ENCODE results near the gene HES3. TPM values are rescaled to one million over a fixed set of nuclear protein-coding genes. Genes with fewer than 3 reads are reported as not detected.

The HES3 gene
- polyA plus RNA-seq, 1 of the 3 experiments (the other 2 are of a cell fraction) = not detected

GRCh38 chr1:6287029-6287428 lies 43.0 kb downstream of the HES3 start:
- H2AFZ ChIP-seq (ENCODE audit: low read depth) = no peak overlapping the region
- POLR2A ChIA-PET = no interaction called here
- H3K4me2 ChIP-seq = no peak overlapping the region
- CTCF ChIA-PET = interaction anchor here (0.6 to 1.3 kb wide), 5 partner anchors 12 to 1449 kb away, joined by 3 read pairs; no protein-coding TSS in a partner anchor
- no peaks in the 10 kb centered on the region for H3K9me2 ChIP-seq
- H3K4me3 ChIP-seq (ENCODE audit: low read depth in 2 of 2, low read length in 1 of 2) = no peak overlapping the region
- H3K9me3 ChIP-seq = no peaks in the 10 kb centered on the region
- TF ChIP-seq MEF2A (IDR thresholded peaks at IDR 0.05; ENCODE audit: borderline replicate concordance, low read depth) (no peak), CTCF (IDR thresholded peaks at IDR 0.05) (no peak), JUND (IDR thresholded peaks at IDR 0.05) (no peak), FOXJ3 (CRISPR knock-in tag; IDR thresholded peaks at IDR 0.05) (no peak), GATA2 (CRISPR knock-in tag; IDR thresholded peaks at IDR 0.05) (no peak), ELF1 (IDR thresholded peaks at IDR 0.05) (no peak), USF2 (IDR thresholded peaks at IDR 0.05; ENCODE audit: borderline replicate concordance, low read depth, low read length) (no peak), EP300 (IDR thresholded peaks at IDR 0.05; ENCODE audit: borderline replicate concordance in 1 of 2, low read depth in 1 of 2, low read length in 1 of 2) (no peak)
- no peaks in the 10 kb centered on the region for H4K20me1 ChIP-seq (ENCODE audit: insufficient read depth)
- no peak overlapping the region for H3K9ac ChIP-seq
- no peak for DNase-seq
- H3K27me3 ChIP-seq (ENCODE audit: insufficient read depth) = no peaks in the 10 kb centered on the region
- WGBS (ENCODE audit: low lambda C conversion rate) = 100% methylated on average over 4 of the region's 13 CpGs
- H3K79me2 ChIP-seq (ENCODE audit: insufficient read depth) = no peaks in the 10 kb centered on the region
- peaks cover 0 to 14% of the 10 kb centered on the region in 2 experiments for H3K36me3 ChIP-seq (replicated peaks in 1 of 2; ENCODE audit: control insufficient read depth in 1 of 2, insufficient read depth in 2 of 2, low read length in 1 of 2)
- no peaks in the 10 kb centered on the region for H3F3A ChIP-seq (replicated peaks; ENCODE audit: insufficient read depth)
- H3K27ac ChIP-seq (ENCODE audit: low read depth in 2 of 2, low read length in 1 of 2) = no peak overlapping the region
- H3K4me1 ChIP-seq (ENCODE audit: control insufficient read depth in 1 of 2, insufficient read depth in 2 of 2, low read depth in 1 of 2, low read length in 1 of 2) = no peaks in the 10 kb centered on the region

- TF ChIP-seq EZH2phosphoT487 (IDR thresholded peaks at IDR 0.05; ENCODE audit: borderline replicate concordance, low read depth) = no peak
- no peak for TF ChIP-seq NFIC (IDR thresholded peaks at IDR 0.05; ENCODE audit: borderline replicate concordance)
- no peak for TF ChIP-seq FOSL2 (IDR thresholded peaks at IDR 0.05; ENCODE audit: borderline replicate concordance, low read depth)
- TF ChIP-seq SIN3A (IDR thresholded peaks at IDR 0.05; ENCODE audit: borderline replicate concordance, low read depth, low read length) = no peak
- TF ChIP-seq FOXM1 (IDR thresholded peaks at IDR 0.05; ENCODE audit: low read depth) = no peak
- no peak for TF ChIP-seq CHD2 (IDR thresholded peaks at IDR 0.05; ENCODE audit: low read length, partially characterized antibody)
- TF ChIP-seq SMC3 (IDR thresholded peaks at IDR 0.05; ENCODE audit: low read depth, low read length) = no peak
- no peak for TF ChIP-seq IRF3 (IDR thresholded peaks at IDR 0.05; ENCODE audit: low read depth, low read length)
- no peak for TF ChIP-seq RAD21 (IDR thresholded peaks at IDR 0.05; ENCODE audit: low read length)
- no peak for TF ChIP-seq TAF1 (IDR thresholded peaks at IDR 0.05; ENCODE audit: borderline replicate concordance, low read depth, low read length)
- TF ChIP-seq ZBTB33 (IDR thresholded peaks at IDR 0.05; ENCODE audit: borderline replicate concordance, low read depth) = no peak
- TF ChIP-seq RXRA (IDR thresholded peaks at IDR 0.05; ENCODE audit: borderline replicate concordance, low read depth) = no peak
- TF ChIP-seq GATA2 (CRISPR knock-in tag; IDR thresholded peaks at IDR 0.05) = no peak
- no peak for TF ChIP-seq NRF1 (IDR thresholded peaks at IDR 0.05; ENCODE audit: low read depth, low read length)
- no peak for TF ChIP-seq USF1 (IDR thresholded peaks at IDR 0.05; ENCODE audit: borderline replicate concordance, low read depth)
- CTCF ChIA-PET = interaction anchor here (0.6 to 1.3 kb wide), 5 partner anchors 12 to 1449 kb away, joined by 3 read pairs; no protein-coding TSS in a partner anchor
- POLR2A ChIA-PET = no interaction called here
- 95% methylated on average over 9 of the region's 10 CpGs for WGBS (ENCODE audit: low lambda C conversion rate)
- Histone ChIP-seq H3K9me2 (no peaks in the 10 kb centered on the region), H3K9ac (no peak overlapping the region), H3K4me3 (ENCODE audit: low read depth in 2 of 2, low read length in 1 of 2) (no peak overlapping the region), H3K4me2 (no peak overlapping the region), H3K27me3 (ENCODE audit: insufficient read depth) (no peaks in the 10 kb centered on the region), H3F3A (replicated peaks; ENCODE audit: insufficient read depth) (no peaks in the 10 kb centered on the region), H3K36me3 (replicated peaks in 1 of 2; ENCODE audit: control insufficient read depth in 1 of 2, insufficient read depth in 2 of 2, low read length in 1 of 2) (peaks cover 0 to 14% of the 10 kb centered on the region in 2 experiments), H3K79me2 (ENCODE audit: insufficient read depth) (no peaks in the 10 kb centered on the region), H4K20me1 (ENCODE audit: insufficient read depth) (no peaks in the 10 kb centered on the region), H3K27ac (ENCODE audit: low read depth in 2 of 2, low read length in 1 of 2) (no peak overlapping the region), H3K9me3 (no peaks in the 10 kb centered on the region), H3K4me1 (ENCODE audit: control insufficient read depth in 1 of 2, insufficient read depth in 2 of 2, low read depth in 1 of 2, low read length in 1 of 2) (no peaks in the 10 kb centered on the region), H2AFZ (ENCODE audit: low read depth) (no peak overlapping the region)
- no peak for DNase-seq
These were observed 43.5 kb downstream of the HES3 start for GRCh38 chr1:6287431-6287886.
